DND-41 (cell line): ENCODE data around the gene CEP68.

Experiments
- ATAC-seq: fragments of 200-7000 bp; cut with Tn5 transposase; 3 replicates; pipeline ENCODE4 v1.9.1; 2021; ENCODE audit warnings: low read depth; ENCODE audit not compliant: insufficient read depth
- DNase-seq: peaks from one replicate; pipeline ENCODE4 v3.0.0-alpha.2; 2020
- H2AFZ ChIP-seq: 2 replicates; pipeline ENCODE4 v1.6.0; 2012; ENCODE audit warnings: low read depth, low read length
- H3K27ac ChIP-seq: 2 replicates; pipeline ENCODE4 v1.5.1; 2012; ENCODE audit warnings: low read length, inconsistent platforms
- H3K27me3 ChIP-seq: fragments of 200-600 bp; sonication (generic); 2 replicates; pipeline ENCODE4 v1.6.0; 2012; ENCODE audit warnings: low read length, mild to moderate bottlenecking, inconsistent platforms; ENCODE audit not compliant: insufficient read depth, poor library complexity
- H3K36me3 ChIP-seq: 2 replicates; pipeline ENCODE4 v1.5.1; 2012; ENCODE audit warnings: low read length, inconsistent platforms; ENCODE audit not compliant: insufficient read depth
- H3K4me1 ChIP-seq: 2 replicates; pipeline ENCODE4 v1.5.1; 2012; ENCODE audit warnings: mild to moderate bottlenecking, low read length; ENCODE audit not compliant: insufficient read depth
- H3K4me2 ChIP-seq: 2 replicates; pipeline ENCODE4 v1.6.0; 2012; ENCODE audit warnings: mild to moderate bottlenecking, moderate library complexity, low read length, inconsistent platforms; ENCODE audit not compliant: insufficient read depth
- H3K4me3 ChIP-seq, 2 experiments: fragments of 200-600 bp in 1 of 2; shearing (Covaris generic) in 1 of 2; 2 replicates each; pipeline ENCODE4 v1.5.1; 2012 to 2016; ENCODE audit warnings: inconsistent platforms in 2 of 2, low read length in 2 of 2, mild to moderate bottlenecking in 2 of 2, low read depth in 1 of 2, moderate library complexity in 1 of 2
- H3K79me2 ChIP-seq: 2 replicates; pipeline ENCODE4 v1.6.0; 2012; ENCODE audit warnings: low read length, inconsistent platforms; ENCODE audit not compliant: insufficient read depth
- H3K9ac ChIP-seq: 2 replicates; pipeline ENCODE4 v1.6.0; 2012; ENCODE audit warnings: low read depth, mild to moderate bottlenecking, inconsistent platforms, low read length, moderate library complexity
- H3K9me3 ChIP-seq: 2 replicates; pipeline ENCODE4 v1.5.1; 2012; ENCODE audit warnings: low read length, moderate library complexity, mild to moderate bottlenecking, inconsistent platforms; ENCODE audit not compliant: insufficient read depth, severe bottlenecking
- H4K20me1 ChIP-seq: 2 replicates; pipeline ENCODE4 v1.6.0; 2012; ENCODE audit warnings: low read length; ENCODE audit not compliant: insufficient read depth
- CTCF ChIP-seq: IDR thresholded peaks from 2 replicates; pipeline ENCODE4 v1.5.1; 2012; ENCODE audit warnings: borderline replicate concordance, low read length, moderate library complexity, mild to moderate bottlenecking; ENCODE audit not compliant: poor library complexity, severe bottlenecking; ENCODE audit errors: extremely low read depth
- EZH2 ChIP-seq: IDR thresholded peaks from 3 replicates; pipeline ENCODE4 v1.6.1; 2012; ENCODE audit warnings: borderline replicate concordance, low read depth, mild to moderate bottlenecking, moderate library complexity, low read length, inconsistent platforms; ENCODE audit not compliant: severe bottlenecking

Gene CEP68

GRCh38 chr2:65096948-65097347 lies 40.7 kb downstream of the CEP68 start:
- Histone ChIP-seq H3K9me3 (no peaks in the 10 kb centered on the region), H3K79me2 (peaks cover 85% of the 10 kb centered on the region), H3K27me3 (no peaks in the 10 kb centered on the region), H3K4me1 (no peaks in the 10 kb centered on the region), H3K9ac (no peak overlapping the region), H4K20me1 (peaks cover 23% of the 10 kb centered on the region), H3K4me3 (no peak overlapping the region), H2AFZ (no peak overlapping the region), H3K36me3 (peaks cover 88% of the 10 kb centered on the region), H3K27ac (no peak overlapping the region), H3K4me2 (no peak overlapping the region)
- no peak for TF ChIP-seq CTCF
- TF ChIP-seq EZH2 = no peak
- ATAC-seq (no peak), DNase-seq (no peak)

- no peaks in the 10 kb centered on the region for H3K27me3 ChIP-seq
- H3K9ac ChIP-seq = no peak overlapping the region
- H3K4me1 ChIP-seq = no peaks in the 10 kb centered on the region
- no peaks in the 10 kb centered on the region for H3K9me3 ChIP-seq
- H3K4me3 ChIP-seq = no peak overlapping the region
- peaks cover 20% of the 10 kb centered on the region for H4K20me1 ChIP-seq
- no peak for TF ChIP-seq CTCF
- TF ChIP-seq EZH2 = no peak
- H3K27ac ChIP-seq = no peak overlapping the region
- no peak overlapping the region for H3K4me2 ChIP-seq
- peaks cover 87% of the 10 kb centered on the region for H3K36me3 ChIP-seq
- ATAC-seq (no peak), DNase-seq (no peak)
- peaks cover 82% of the 10 kb centered on the region for H3K79me2 ChIP-seq
- H2AFZ ChIP-seq = no peak overlapping the region
Observed at GRCh38 chr2:65097844-65098243, 41.6 kb downstream of the CEP68 start.

- peak; percentile 44; the same call in 1 of the 3 replicates for ATAC-seq
- peaks cover 88% of the 10 kb centered on the region for H3K36me3 ChIP-seq
- H3K27ac ChIP-seq = no peak overlapping the region
- TF ChIP-seq CTCF (no peak), EZH2 (no peak)
- no peak overlapping the region for H2AFZ ChIP-seq
- DNase-seq = no peak
- H3K79me2 ChIP-seq = peaks cover 83% of the 10 kb centered on the region
- no peak overlapping the region for H3K9ac ChIP-seq
- no peaks in the 10 kb centered on the region for H3K27me3 ChIP-seq
- no peaks in the 10 kb centered on the region for H3K9me3 ChIP-seq
- H3K4me1 ChIP-seq = no peaks in the 10 kb centered on the region
- peaks cover 16% of the 10 kb centered on the region for H4K20me1 ChIP-seq
- no peak overlapping the region for H3K4me2 ChIP-seq
- H3K4me3 ChIP-seq = no peak overlapping the region
Observed at GRCh38 chr2:65098741-65099140, 42.5 kb downstream of the CEP68 start.

GRCh38 chr2:65101071-65101470 lies 44.9 kb downstream of the CEP68 start:
- Histone ChIP-seq H4K20me1 (peaks cover 19% of the 10 kb centered on the region; the same call in 1 of the 2 replicates), H3K36me3 (peaks cover 83% of the 10 kb centered on the region), H3K27ac (no peak overlapping the region), H3K79me2 (peaks cover 87% of the 10 kb centered on the region), H3K4me3 (no peak overlapping the region), H3K27me3 (no peaks in the 10 kb centered on the region), H2AFZ (no peak overlapping the region), H3K4me1 (no peaks in the 10 kb centered on the region), H3K9me3 (no peaks in the 10 kb centered on the region), H3K4me2 (no peak overlapping the region), H3K9ac (no peak overlapping the region)
- no peak for ATAC-seq
- no peak for DNase-seq
- TF ChIP-seq CTCF (no peak), EZH2 (no peak)
